Activated naive CD4-positive, alpha-beta T cell treated with anti-CD3 and anti-CD28 coated beads for 36 hours (primary cell): ENCODE measurements around the gene PRPF6. TPM values are rescaled to one million over a fixed set of nuclear protein-coding genes. Genes with fewer than 3 reads are reported as not detected.

Experiments used
- CTCF ChIA-PET: fragments of 350-600 bp; sonication (Branson Sonifier 250); formaldehyde crosslinking; loops from one replicate; lab custom pipeline; 2021; ENCODE audit warnings: antibody characterized with exemption; lab: Charles Lee
- DNase-seq: peaks from one replicate; pipeline ENCODE4 v3.0.0-alpha.2; 2020
- H3K27ac Mint-ChIP-seq: one replicate; pipeline ENCODE4 v1.8.0; 2021; ENCODE audit warnings: mild to moderate bottlenecking, mixed read lengths
- H3K27me3 Mint-ChIP-seq: one replicate; pipeline ENCODE4 v1.8.0; 2021; ENCODE audit warnings: low read depth, mixed read lengths
- H3K36me3 Mint-ChIP-seq: one replicate; pipeline ENCODE4 v1.8.0; 2021; ENCODE audit warnings: low read depth, mixed read lengths
- H3K4me1 Mint-ChIP-seq: one replicate; pipeline ENCODE4 v1.8.0; 2021; ENCODE audit warnings: low read depth, mixed read lengths
- H3K4me3 Mint-ChIP-seq: one replicate; pipeline ENCODE4 v1.8.0; 2021; ENCODE audit warnings: mild to moderate bottlenecking, moderate library complexity, mixed read lengths
- H3K9me3 Mint-ChIP-seq: one replicate; pipeline ENCODE4 v1.8.0; 2021; ENCODE audit warnings: mixed read lengths
- intact Hi-C: fragments of 100-400 bp; cut with micrococcal nuclease; formaldehyde crosslinking; loops from one replicate; pipeline ENCODE4 v1.15.1; 2023
- total RNA-seq, 2 experiments: library from RNA; stranded (reverse); gene quantifications; one replicate each; pipeline ENCODE4 v1.2.3, GENCODE V29; 2021

Gene PRPF6
- total RNA-seq, 2 experiments from 2014 or later, result 39.4 to 40.2 TPM

- CTCF ChIA-PET, result interaction anchor here (2.2 to 2.4 kb wide), 2 partner anchors 38 to 97 kb away, joined by 5 to 9 read pairs; partner anchors contain the start of gene PRPF6
- Mint-ChIP-seq H3K4me1 (peaks cover 23% of the 10 kb centered on the region), H3K36me3 (peaks cover 2% of the 10 kb centered on the region), H3K27ac (peak overlapping the region; percentile 93), H3K27me3 (no peaks in the 10 kb centered on the region), H3K9me3 (no peaks in the 10 kb centered on the region), H3K4me3 (peak overlapping the region; percentile 87)
- DNase-seq, result peak; percentile 76
- intact Hi-C loops, result loop anchor here (1.0 to 5.0 kb wide), 2 partner anchors 14 to 340 kb away; partner anchors contain the start of genes LIME1, SLC2A4RG and TCEA2
These were observed 96.2 kb downstream of the PRPF6 start for GRCh38 chr20:64077094-64077493.

- Mint-ChIP-seq H3K9me3 (no peaks in the 10 kb centered on the region), H3K27me3 (no peaks in the 10 kb centered on the region), H3K36me3 (peaks cover 2% of the 10 kb centered on the region), H3K4me3 (peak overlapping the region; percentile 87), H3K4me1 (peaks cover 27% of the 10 kb centered on the region), H3K27ac (peak overlapping the region; percentile 93)
- no peak for DNase-seq
- intact Hi-C loops, result loop anchor here (1.0 to 5.0 kb wide), 2 partner anchors 14 to 340 kb away; partner anchors contain the start of genes LIME1, SLC2A4RG and TCEA2
- CTCF ChIA-PET, result interaction anchor here (1.8 to 2.2 kb wide), 2 partner anchors 39 to 97 kb away, joined by 6 to 9 read pairs; partner anchors contain the start of gene PRPF6
These were observed 96.6 kb downstream of the PRPF6 start for GRCh38 chr20:64077541-64077875.

- Mint-ChIP-seq H3K27me3 (no peaks in the 10 kb centered on the region), H3K4me1 (peaks cover 32% of the 10 kb centered on the region), H3K36me3 (peaks cover 2% of the 10 kb centered on the region), H3K9me3 (no peaks in the 10 kb centered on the region), H3K27ac (peak overlapping the region; percentile 93), H3K4me3 (peak overlapping the region; percentile 87)
- intact Hi-C loops, result loop anchor here (1.0 to 5.0 kb wide), 3 partner anchors 15 to 341 kb away; partner anchors contain the start of genes LIME1, PRPF6, SLC2A4RG and TCEA2
- peak; percentile 76 for DNase-seq
- CTCF ChIA-PET, result interaction anchor here (1.0 to 2.2 kb wide), 5 partner anchors 21 to 97 kb away, joined by 3 to 9 read pairs (median 5); partner anchors contain the start of gene PRPF6
These were observed 97.1 kb downstream of the PRPF6 start for GRCh38 chr20:64077876-64078551.

GRCh38 chr20:64078934-64079272 lies 98.0 kb downstream of the PRPF6 start:
- Mint-ChIP-seq H3K36me3 (peaks cover 2% of the 10 kb centered on the region), H3K4me3 (peak overlapping the region; percentile 87), H3K27me3 (no peaks in the 10 kb centered on the region), H3K27ac (peak overlapping the region; percentile 82), H3K9me3 (no peaks in the 10 kb centered on the region), H3K4me1 (peaks cover 35% of the 10 kb centered on the region)
- CTCF ChIA-PET, result interaction anchor here (0.6 to 1.8 kb wide), 9 partner anchors 17 to 98 kb away, joined by 3 to 6 read pairs (median 3); partner anchors contain the start of gene PRPF6
- intact Hi-C loops, result loop anchor here (2.0 to 5.0 kb wide), 2 partner anchors 98 to 342 kb away; partner anchors contain the start of genes LIME1, PRPF6 and SLC2A4RG
- no peak for DNase-seq

GRCh38 chr20:64079273-64080012 lies 98.5 kb downstream of the PRPF6 start, which contains the start of gene RGS19:
Gene RGS19 (minus strand): TSS chr20:64079518. CDS start chr20:64076886, 2,632 bp downstream.
- intact Hi-C loops, result loop anchor here (2.0 to 5.0 kb wide), 3 partner anchors 99 to 342 kb away; partner anchors contain the start of genes LIME1, PCMTD2, PRPF6 and SLC2A4RG
- Mint-ChIP-seq H3K27me3 (peaks cover 3% of the 10 kb centered on the region), H3K9me3 (no peaks in the 10 kb centered on the region), H3K4me1 (peaks cover 38% of the 10 kb centered on the region), H3K4me3 (peak within 1 kb of the TSS; percentile 87), H3K36me3 (peaks cover 2% of the 10 kb centered on the region), H3K27ac (peak within 1 kb of the TSS; percentile 82)
- peak; percentile 73 for DNase-seq
- CTCF ChIA-PET, result interaction anchor here (0.9 to 1.8 kb wide), 7 partner anchors 17 to 99 kb away, joined by 3 to 6 read pairs (median 3); partner anchors contain the start of gene PRPF6

GRCh38 chr20:64080013-64080812 lies 99.3 kb downstream of the PRPF6 start, which contains the start of gene OPRL1:
Gene OPRL1 (plus strand): TSS chr20:64080082. CDS start chr20:64092721, 12,639 bp downstream.
- intact Hi-C loops, result loop anchor here (5.0 kb wide), 1 partner anchor 177 kb away; the partner anchor contains the start of gene PCMTD2
- peaks cover 2% of the 10 kb centered on the region for H3K36me3 Mint-ChIP-seq
- CTCF ChIA-PET, result interaction anchor here (1.0 kb wide), 2 partner anchors 22 to 40 kb away, joined by 4 read pairs; no protein-coding TSS in a partner anchor
- H3K27ac Mint-ChIP-seq, result peak within 1 kb of the TSS; percentile 82
- H3K27me3 Mint-ChIP-seq, result peaks cover 7% of the 10 kb centered on the region
- no peaks in the 10 kb centered on the region for H3K9me3 Mint-ChIP-seq
- DNase-seq, result no peak
- peaks cover 38% of the 10 kb centered on the region for H3K4me1 Mint-ChIP-seq
- peak within 1 kb of the TSS; percentile 87 for H3K4me3 Mint-ChIP-seq

- CTCF ChIA-PET, result interaction anchor here (0.5 to 5.7 kb wide), 7 partner anchors 11 to 41 kb away, joined by 3 to 47 read pairs (median 4); no protein-coding TSS in a partner anchor
- H3K4me3 Mint-ChIP-seq, result peak overlapping the region; percentile 71
- no peak for DNase-seq
- H3K4me1 Mint-ChIP-seq, result peaks cover 34% of the 10 kb centered on the region
- peaks cover 9% of the 10 kb centered on the region for H3K27me3 Mint-ChIP-seq
- intact Hi-C loops, result loop anchor here (5.0 kb wide), 1 partner anchor 176 kb away; the partner anchor contains the start of gene PCMTD2
- no peaks in the 10 kb centered on the region for H3K36me3 Mint-ChIP-seq
- H3K9me3 Mint-ChIP-seq, result no peaks in the 10 kb centered on the region
- H3K27ac Mint-ChIP-seq, result no peak overlapping the region
These were observed 100.1 kb downstream of the PRPF6 start for GRCh38 chr20:64080813-64081623.

- H3K4me3 Mint-ChIP-seq, result no peak overlapping the region
- intact Hi-C loops, result loop anchor here (5.0 kb wide), 1 partner anchor 176 kb away; the partner anchor contains the start of gene PCMTD2
These were observed 100.7 kb downstream of the PRPF6 start for GRCh38 chr20:64081624-64081964.

GRCh38 chr20:64082126-64082731 lies 101.3 kb downstream of the PRPF6 start:
- Mint-ChIP-seq H3K9me3 (peaks cover 3% of the 10 kb centered on the region), H3K4me3 (peak overlapping the region; percentile 36), H3K4me1 (peaks cover 31% of the 10 kb centered on the region), H3K27ac (no peak overlapping the region), H3K27me3 (peaks cover 9% of the 10 kb centered on the region), H3K36me3 (no peaks in the 10 kb centered on the region)
- no peak for DNase-seq
- CTCF ChIA-PET, result interaction anchor here (0.9 to 5.7 kb wide), 4 partner anchors 12 to 43 kb away, joined by 3 to 47 read pairs (median 8); no protein-coding TSS in a partner anchor
- intact Hi-C loops, result loop anchor here (2.0 to 5.0 kb wide), 3 partner anchors 21 to 175 kb away; partner anchors contain the start of gene PCMTD2

More at GRCh38 chr20:64081624-64081964, 100.7 kb downstream of the PRPF6 start:
- Mint-ChIP-seq H3K9me3 (peaks cover under 1% of the 10 kb centered on the region), H3K4me1 (peaks cover 31% of the 10 kb centered on the region), H3K27ac (no peak overlapping the region), H3K36me3 (no peaks in the 10 kb centered on the region), H3K27me3 (peaks cover 9% of the 10 kb centered on the region)
- CTCF ChIA-PET, result interaction anchor here (0.7 to 5.7 kb wide), 5 partner anchors 12 to 38 kb away, joined by 3 to 47 read pairs (median 4); no protein-coding TSS in a partner anchor
- no peak for DNase-seq
